Spleen (tissue), 7 donors: ENCODE results near the gene BOK.

Source experiments
- CTCF ChIP-seq, 11 experiments: fragments of 200-600 bp in 7 of 11; fragments of 450-650 bp in 4 of 11; sonication (generic) in 4 of 11; IDR thresholded peaks in 8 of 11; conservative IDR thresholded peaks in 3 of 11; 1 replicate in 7 of 11; 2 replicates in 4 of 11; pipeline versions ENCODE4 v1.4.0 to v1.8.0; 2016 to 2021; ENCODE audit warnings: antibody characterized with exemption in 11 of 11, inconsistent platforms in 4 of 11, mild to moderate bottlenecking in 1 of 11
- POLR2A ChIP-seq, 3 donors: fragments of 450-650 bp; IDR thresholded peaks; one replicate each; pipeline ENCODE4 v1.5.1; 2017; ENCODE audit warnings: antibody characterized with exemption in 3 of 3, mild to moderate bottlenecking in 1 of 3
- donor health status: DM: no; HTN: no; CAD: no; lungs with moderate emphysema.
- donor health status: DM: no; HTN: no; CAD: no.
- donor health status: DM: no; HTN: no; CAD: no.

GRCh38 chr2:241615522-241616052 is 57.0 kb downstream of the BOK start:
- TF ChIP-seq CTCF (IDR thresholded peaks at IDR 0.05 in 8 of 11, conservative IDR thresholded peaks at IDR 0.05 in 3 of 11) (no peak), POLR2A (IDR thresholded peaks at IDR 0.05) (no peak)
